Heart left ventricle (tissue), 16 donors: ENCODE data around the gene SLC9A8. TPM values are rescaled to one million over a fixed set of nuclear protein-coding genes. Genes with fewer than 3 reads are reported as not detected.
A peak's percentile ranks its signal among the peaks of the same experiment; 100 is the strongest.

ENCODE experiments used
- ATAC-seq, 4 donors: fragments of 200-7000 bp; cut with Tn5 transposase; one replicate each; pipeline ENCODE4 v1.9.1; 2020 to 2022; ENCODE audit warnings: moderate library complexity in 4 of 4, mild to moderate bottlenecking in 3 of 4, moderate number of reproducible peaks in 1 of 4
- DNase-seq, 5 donors: peaks; one replicate each; pipeline ENCODE4 v3.0.0-alpha.2; 2020
- H3K27ac ChIP-seq, 12 donors: fragments of 200-600 bp; sonication (generic) in 4 of 12; one replicate each; pipeline versions ENCODE4 v1.5.0 to v1.8.0; 2016 to 2022; ENCODE audit warnings: mild to moderate bottlenecking in 2 of 12
- H3K27me3 ChIP-seq, 9 donors: fragments of 200-600 bp; sonication (generic) in 2 of 9; one replicate each; pipeline versions ENCODE4 v1.5.1 to v1.8.0; 2016 to 2022; ENCODE audit warnings: mild to moderate bottlenecking in 3 of 9
- H3K36me3 ChIP-seq, 9 donors: fragments of 200-600 bp; sonication (generic) in 2 of 9; one replicate each; pipeline versions ENCODE4 v1.5.0 to v1.8.0; 2018 to 2022; ENCODE audit warnings: mild to moderate bottlenecking in 2 of 9
- H3K4me1 ChIP-seq, 12 donors: fragments of 200-600 bp; sonication (generic) in 4 of 12; one replicate each; pipeline versions ENCODE4 v1.5.0 to v1.8.0; 2016 to 2022; ENCODE audit warnings: mild to moderate bottlenecking in 3 of 12
- H3K4me3 ChIP-seq, 12 donors: fragments of 200-600 bp; sonication (generic) in 4 of 12; one replicate each; pipeline versions ENCODE4 v1.5.0 to v1.8.0; 2017 to 2022; ENCODE audit warnings: mild to moderate bottlenecking in 9 of 12, moderate library complexity in 4 of 12
- H3K9me3 ChIP-seq, 12 donors: fragments of 200-600 bp; sonication (generic) in 4 of 12; one replicate each; pipeline versions ENCODE4 v1.5.0 to v1.8.0; 2016 to 2022; ENCODE audit warnings: mild to moderate bottlenecking in 1 of 12
- CTCF ChIP-seq, 12 donors: fragments of 200-600 bp; sonication (generic) in 4 of 12; IDR thresholded peaks; one replicate each; pipeline versions ENCODE4 v1.5.0 to v1.8.0; 2018 to 2022; ENCODE audit warnings: antibody characterized with exemption in 12 of 12, mild to moderate bottlenecking in 5 of 12
- POLR2A ChIP-seq, 2 donors: fragments of 450-650 bp; IDR thresholded peaks; one replicate each; pipeline ENCODE4 v1.6.1; 2017; ENCODE audit warnings: antibody characterized with exemption in 2 of 2, mild to moderate bottlenecking in 2 of 2, moderate library complexity in 2 of 2
- WGBS, 4 donors: extraction: QIAGEN DNeasy Blood & Tissue Kit in 2 of 4; methylation state at CpG; one replicate each; pipeline versions ENCODE4 v1.1.5 to v1.1.7; 2013 to 2018; 5-methylcytosine and 5-hydroxymethylcytosine counted together
- intact Hi-C, 10 donors: fragments of 100-400 bp; cut with DNase I; formaldehyde crosslinking; loops; one replicate each; pipeline versions ENCODE4 v1.11.1 to v1.14.2; 2022
- polyA plus RNA-seq, 2 donors: library from polyadenylated mRNA; stranded (reverse); fragments of 200-250 nt; gene quantifications; one replicate each; pipeline ENCODE4 v1.2.3, GENCODE V29; 2013
- total RNA-seq, 9 donors: library from RNA; depleted of rRNA in 2 of 9; stranded (reverse); fragments of >200 nt in 2 of 9; fragmentation: NEBNext Ultra II Directional in 3 of 9; extraction: Animal tissue kit (Norgen Biotek cat#: 25700) in 3 of 9; gene quantifications; one replicate each; pipeline versions ENCODE4 v1.1.0 to v1.2.4, GENCODE V29; 2016 to 2023
- donor health status: ischemic (EF 13 %, LVEDD 7.1; RV severe dilation, severe dysfunction).
- donor health status: healthy with polysubstance abuse.
- donor health status: DM: no; HTN: yes; CAD: no.
- donor health status: DM: no; HTN: no; CAD: no.
- donor health status: ischemic (EF 25% LVEDD 6.9; RV normal size, moderate dysfunction).
- donor health status: ischemic (EF 25% LVEDD 5.7; RV mildly dilated, moderate dysfunction).
- donor health status: healthy.
- donor health status: DM: yes; HTN: yes; CAD: no.
- donor health status: ischemic (EF 35%, LVEDD 5.7; RV mildly dilated, moderate dysfunction).
- donor health status: nonischemic (EF 11% LVEDD 7.7; RV severe dilation, severe dysfunction).
- donor health status: DM: yes; HTN: yes; CAD: no.
- donor health status: PGD.
- donor health status: ischemic (EF 29% LVEDD 5.4; RV normal size, mild dysfunction).
- donor health status: nonischemic (EF 23%, LVEDD 6.1; RV moderate dilation, normal function).

Gene SLC9A8
- total and polyA plus RNA-seq, 11 donors = 4.6 to 12.5 (median 6.2) TPM

GRCh38 chr20:49785149-49785851, 27.3 kb upstream of the SLC9A8 start:
- DNase-seq = no peak
- Histone ChIP-seq H3K27ac (peak overlapping the region in 1 of 12 donors; percentile 56), H3K27me3 (no peaks in the 10 kb centered on the region), H3K36me3 (no peaks in the 10 kb centered on the region), H3K9me3 (no peaks in the 10 kb centered on the region), H3K4me3 (no peak overlapping the region), H3K4me1 (peaks cover 0 to 33% (median 7%) of the 10 kb centered on the region in 12 donors)
- 89 to 94% (median 92%) methylated on average over 15 of the region's 15 CpGs for WGBS, 4 donors
- no peak for TF ChIP-seq POLR2A (IDR thresholded peaks at IDR 0.05)
- intact Hi-C loops = no loop called here
- no peak for ATAC-seq

GRCh38 chr20:49785852-49786175, 26.8 kb upstream of the SLC9A8 start:
- Histone ChIP-seq H3K4me1 (peaks cover 0 to 36% (median 7%) of the 10 kb centered on the region in 12 donors), H3K4me3 (peak overlapping the region in 1 of 12 donors; percentile 22), H3K27me3 (no peaks in the 10 kb centered on the region), H3K27ac (peak overlapping the region in 1 of 12 donors; percentile 56), H3K36me3 (no peaks in the 10 kb centered on the region), H3K9me3 (no peaks in the 10 kb centered on the region)
- intact Hi-C loops = no loop called here
- DNase-seq (no peak), ATAC-seq (peak in 1 of 4 donors; percentile 36)
- WGBS, 4 donors = 82 to 89% (median 86%) methylated on average over 4 of the region's 4 CpGs
- TF ChIP-seq CTCF (IDR thresholded peaks at IDR 0.05) = no peak
- no peak for TF ChIP-seq POLR2A (IDR thresholded peaks at IDR 0.05)

- TF ChIP-seq POLR2A (IDR thresholded peaks at IDR 0.05) (no peak), CTCF (IDR thresholded peaks at IDR 0.05) (no peak)
- WGBS, 4 donors = 79 to 85% (median 83%) methylated on average over 9 to 11 of the region's 11 CpGs
- DNase-seq (no peak), ATAC-seq (no peak)
- Histone ChIP-seq H3K4me1 (peaks cover 0 to 40% (median 7%) of the 10 kb centered on the region in 12 donors), H3K27me3 (no peaks in the 10 kb centered on the region), H3K27ac (peak overlapping the region in 1 of 12 donors; percentile 56), H3K9me3 (no peaks in the 10 kb centered on the region), H3K36me3 (no peaks in the 10 kb centered on the region), H3K4me3 (peak overlapping the region in 1 of 12 donors; percentile 22)
- intact Hi-C loops = no loop called here
These were observed 26.4 kb upstream of the SLC9A8 start for GRCh38 chr20:49786196-49786595.

GRCh38 chr20:49786668-49787370, 25.8 kb upstream of the SLC9A8 start:
- Histone ChIP-seq H3K4me1 (peaks cover 0 to 40% (median 7%) of the 10 kb centered on the region in 12 donors), H3K27me3 (no peaks in the 10 kb centered on the region), H3K36me3 (no peaks in the 10 kb centered on the region), H3K9me3 (no peaks in the 10 kb centered on the region), H3K4me3 (no peak overlapping the region), H3K27ac (peak overlapping the region in 1 of 12 donors; percentile 56)
- WGBS, 4 donors = 81 to 87% (median 87%) methylated on average over 7 of the region's 7 CpGs
- ATAC-seq (no peak), DNase-seq (no peak)
- intact Hi-C loops = no loop called here
- TF ChIP-seq CTCF (IDR thresholded peaks at IDR 0.05) = peak in 4 of 12 donors; percentile 19 to 28 (median 22)
- no peak for TF ChIP-seq POLR2A (IDR thresholded peaks at IDR 0.05)
